Adipocyte (in vitro differentiated cells): ENCODE data around the gene IFNA14.
"Not testable (repeated sequence)": the region's sequence is repeated elsewhere in the genome, so short reads cannot be mapped to it uniquely, and the experiment has no call there.

Experiments used
- DNase-seq: peaks from one replicate; pipeline ENCODE4 v3.0.0-alpha.2; 2015; ENCODE audit warnings: low read depth
- H3K27me3 ChIP-seq: replicated peaks from 2 replicates; pipeline ENCODE4 v1.7.0; 2013; ENCODE audit warnings: mild to moderate bottlenecking, low read length, moderate library complexity; ENCODE audit not compliant: control insufficient read depth, insufficient read depth
- H3K36me3 ChIP-seq: 2 replicates; pipeline ENCODE4 v1.7.0; 2013; ENCODE audit warnings: low read length, mild to moderate bottlenecking, moderate library complexity; ENCODE audit not compliant: control insufficient read depth, insufficient read depth, severe bottlenecking
- H3K4me1 ChIP-seq: 2 replicates; pipeline ENCODE4 v1.7.0; 2013; ENCODE audit warnings: mild to moderate bottlenecking, low read length, moderate library complexity; ENCODE audit not compliant: control insufficient read depth, insufficient read depth
- H3K4me3 ChIP-seq: 2 replicates; pipeline ENCODE4 v1.7.0; 2013; ENCODE audit warnings: mild to moderate bottlenecking, low read length, moderate library complexity
- H3K9ac ChIP-seq: 2 replicates; pipeline ENCODE4 v1.7.0; 2013; ENCODE audit warnings: mild to moderate bottlenecking, low read length, moderate library complexity
- H3K9me3 ChIP-seq: 2 replicates; pipeline ENCODE4 v1.7.0; 2013; ENCODE audit warnings: mild to moderate bottlenecking, low read length, moderate library complexity; ENCODE audit not compliant: control insufficient read depth

IFNA14 gene

DNA sequence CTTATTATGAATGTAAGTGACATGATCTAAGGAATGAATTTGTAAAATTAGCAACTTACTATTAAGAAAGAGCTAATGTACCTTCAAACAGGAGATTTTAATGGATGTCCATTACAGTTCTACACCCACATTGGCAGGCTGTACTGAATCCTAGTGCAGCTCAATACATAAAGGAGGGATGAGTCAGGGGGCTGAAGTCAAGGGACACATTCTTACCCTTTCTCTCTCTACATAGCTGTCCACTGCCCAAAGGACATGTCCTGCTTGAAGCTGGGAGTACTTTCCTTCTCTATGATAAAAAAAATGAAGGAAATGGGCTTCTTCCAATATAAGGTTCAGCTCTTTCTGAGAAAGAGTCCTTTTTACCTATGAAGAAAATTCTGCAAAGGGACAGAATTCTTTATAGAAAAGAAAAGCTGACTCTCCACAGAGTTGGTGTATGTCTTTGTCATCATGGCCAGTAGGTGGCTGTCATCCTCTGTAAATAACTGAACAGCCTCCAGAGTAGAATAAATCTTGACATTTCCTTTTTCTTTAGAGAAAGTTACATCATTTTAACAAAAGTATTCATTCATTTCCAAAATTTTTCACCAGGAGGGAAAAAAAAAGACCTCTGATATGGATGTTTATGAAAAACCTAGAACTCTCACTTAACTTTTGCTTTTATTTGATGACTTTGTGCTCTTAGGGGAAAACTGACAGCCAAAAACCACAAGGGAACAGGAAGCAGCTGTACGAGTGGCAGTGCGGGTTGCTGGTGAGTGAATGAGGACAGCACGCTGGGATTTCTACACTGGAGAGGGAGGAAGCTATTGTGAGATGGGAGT, 13.1 kb upstream of the IFNA14 start:
- peak overlapping the region; percentile 77 for H3K4me3 ChIP-seq
- H3K9me3 ChIP-seq: no peaks in the 10 kb centered on the region
- peaks cover 19% of the 10 kb centered on the region for H3K27me3 ChIP-seq
- DNase-seq: peak; percentile 56
- H3K9ac ChIP-seq: peak overlapping the region; percentile 70
- H3K36me3 ChIP-seq: no peaks in the 10 kb centered on the region
- peaks cover 11% of the 10 kb centered on the region for H3K4me1 ChIP-seq

DNA sequence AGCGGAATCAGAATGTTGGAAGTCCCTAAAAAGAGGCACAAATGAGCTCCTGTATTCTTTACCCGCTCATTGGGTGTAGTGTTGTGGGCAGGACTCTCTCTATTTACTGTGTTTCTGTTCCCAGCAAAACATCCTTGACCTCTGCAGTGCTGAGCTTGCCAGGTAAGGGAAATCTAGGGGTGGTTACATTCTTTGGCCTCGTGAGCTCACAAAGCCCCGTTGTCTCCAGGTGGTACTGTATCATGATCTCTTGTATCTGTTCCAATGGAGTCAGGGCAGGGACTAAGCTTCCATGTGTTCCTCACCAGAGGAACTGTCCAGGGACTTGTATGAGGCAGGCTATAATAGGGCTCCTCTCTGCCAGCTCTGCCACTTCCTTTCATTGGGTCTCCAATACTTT, 11.8 kb upstream of the IFNA14 start:
- H3K9me3 ChIP-seq: no peaks in the 10 kb centered on the region
- H3K4me3 ChIP-seq: no peak overlapping the region
- no peak for DNase-seq
- H3K36me3 ChIP-seq: no peaks in the 10 kb centered on the region
- H3K27me3 ChIP-seq: peaks cover 14% of the 10 kb centered on the region
- peaks cover 11% of the 10 kb centered on the region for H3K4me1 ChIP-seq
- no peak overlapping the region for H3K9ac ChIP-seq

DNA sequence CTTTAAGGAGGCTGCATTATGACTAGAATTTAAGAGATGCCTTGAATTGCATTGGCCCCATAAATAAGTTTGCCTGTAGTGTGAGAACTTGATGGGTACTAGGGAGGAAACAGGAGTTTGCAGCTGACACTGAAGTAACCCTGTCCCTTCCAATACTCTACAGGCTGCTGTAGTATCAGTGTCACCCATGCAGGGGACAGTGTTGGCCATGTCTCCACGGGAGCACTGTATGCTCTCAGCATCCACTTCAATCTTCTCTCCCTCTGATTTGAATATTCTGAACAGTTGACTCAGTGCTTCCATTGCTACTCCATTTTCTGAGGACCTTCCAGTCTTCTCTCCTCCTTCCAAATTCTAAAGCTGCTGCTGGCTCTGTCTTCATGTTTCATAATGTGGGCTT, 11.4 kb upstream of the IFNA14 start:
- Histone ChIP-seq H3K9me3 (no peaks in the 10 kb centered on the region), H3K4me3 (no peak overlapping the region), H3K27me3 (peaks cover 10% of the 10 kb centered on the region), H3K9ac (no peak overlapping the region), H3K4me1 (peaks cover 11% of the 10 kb centered on the region), H3K36me3 (no peaks in the 10 kb centered on the region)
- no peak for DNase-seq

DNA sequence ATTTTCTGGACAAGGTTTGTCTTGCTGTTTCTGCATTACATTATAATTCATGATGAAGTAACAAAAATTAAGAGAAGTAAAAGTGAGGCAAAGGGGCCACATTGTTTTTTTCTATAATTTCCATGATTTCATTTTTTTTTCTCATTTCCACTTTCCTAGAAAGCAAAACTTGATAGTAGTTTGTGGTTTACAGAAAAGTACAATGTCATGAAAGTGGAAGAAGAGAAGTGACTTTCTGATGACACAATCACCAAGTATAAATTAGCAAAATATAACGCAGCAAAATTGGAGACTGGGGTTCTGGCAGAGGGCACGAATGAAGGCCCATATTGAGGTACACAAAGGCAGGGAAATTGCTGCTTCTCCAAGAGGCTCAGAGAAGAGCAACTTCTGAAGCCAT, 5.0 kb upstream of the IFNA14 start:
- Histone ChIP-seq H3K9me3 (no peaks in the 10 kb centered on the region), H3K4me3 (no peak overlapping the region), H3K4me1 (no peaks in the 10 kb centered on the region), H3K27me3 (no peaks in the 10 kb centered on the region), H3K36me3 (no peaks in the 10 kb centered on the region), H3K9ac (no peak overlapping the region)
- DNase-seq: no peak

- not testable (repeated sequence) for H3K4me1 ChIP-seq, H3K9ac ChIP-seq, H3K36me3 ChIP-seq, H3K9me3 ChIP-seq, H3K27me3 ChIP-seq, H3K4me3 ChIP-seq, DNase-seq
Measured at GRCh38 chr9:21236360-21236714, 3.5 kb downstream of the IFNA14 start.

GRCh38 chr9:21235468-21236359, 4.1 kb downstream of the IFNA14 start:
- H3K27me3 ChIP-seq, H3K36me3 ChIP-seq, H3K9ac ChIP-seq, H3K4me3 ChIP-seq, H3K4me1 ChIP-seq, H3K9me3 ChIP-seq: not testable (repeated sequence)
- peak; percentile 66 for DNase-seq

- H3K36me3 ChIP-seq: no peaks in the 10 kb centered on the region
- no peaks in the 10 kb centered on the region for H3K4me1 ChIP-seq
- H3K27me3 ChIP-seq: no peaks in the 10 kb centered on the region
- H3K4me3 ChIP-seq: no peak overlapping the region
- H3K9ac ChIP-seq: no peak overlapping the region
- H3K9me3 ChIP-seq: no peaks in the 10 kb centered on the region
- no peak for DNase-seq
Measured at GRCh38 chr9:21234153-21234687, 5.6 kb downstream of the IFNA14 start.

DNA sequence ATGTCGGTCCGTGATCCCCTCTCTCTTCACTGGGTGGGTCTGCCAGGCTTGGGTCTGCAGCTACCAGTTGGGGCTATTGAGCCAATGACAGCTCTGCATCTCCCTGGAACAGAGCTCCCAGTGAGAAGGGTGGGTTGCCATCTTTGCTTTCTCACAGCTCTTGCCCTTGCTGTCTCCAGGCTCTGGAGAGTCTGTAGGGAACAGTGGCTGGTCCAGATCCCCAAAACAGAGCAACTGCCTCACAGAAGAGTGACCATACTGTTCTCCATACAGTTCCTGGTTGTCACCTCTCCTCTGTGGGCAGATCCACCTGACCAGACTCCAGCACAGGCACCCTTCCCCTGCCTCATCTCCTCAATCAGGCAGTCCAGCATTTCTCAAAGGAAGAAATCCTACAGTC, 6.5 kb downstream of the IFNA14 start:
- no peaks in the 10 kb centered on the region for H3K9me3 ChIP-seq
- no peaks in the 10 kb centered on the region for H3K27me3 ChIP-seq
- H3K4me1 ChIP-seq: no peaks in the 10 kb centered on the region
- H3K36me3 ChIP-seq: no peaks in the 10 kb centered on the region
- H3K9ac ChIP-seq: no peak overlapping the region
- DNase-seq: no peak
- H3K4me3 ChIP-seq: no peak overlapping the region

DNA sequence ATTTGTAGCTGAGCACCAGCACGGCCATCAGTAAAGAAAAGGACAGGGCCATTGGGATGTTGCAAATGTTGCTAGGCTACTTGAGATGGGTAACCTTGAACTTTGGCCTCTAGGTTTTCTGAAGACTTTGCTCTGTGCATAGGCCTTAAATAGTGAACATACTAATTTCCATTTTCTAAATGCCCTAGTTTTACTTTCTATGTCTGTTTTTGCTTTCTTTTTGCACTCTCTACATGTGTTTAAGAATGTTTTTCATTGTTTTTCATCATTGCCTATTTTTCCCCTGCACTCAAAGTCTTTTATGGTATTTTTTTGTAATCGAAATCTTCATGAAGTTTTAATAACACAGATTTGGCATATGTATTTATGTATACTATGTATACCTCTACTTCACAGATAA, 11.7 kb downstream of the IFNA14 start, which contains the start of gene IFNA17:
TSS of gene IFNA17 (minus strand) at position 101 of the 400 bp plus-strand sequence. CDS start at position 52, 49 bp downstream.
- H3K9ac ChIP-seq: no peak within 1 kb of the TSS
- no peaks in the 10 kb centered on the region for H3K27me3 ChIP-seq
- no peaks in the 10 kb centered on the region for H3K36me3 ChIP-seq
- no peak for DNase-seq
- no peak within 1 kb of the TSS for H3K4me3 ChIP-seq
- peaks cover 2% of the 10 kb centered on the region for H3K9me3 ChIP-seq
- H3K4me1 ChIP-seq: no peaks in the 10 kb centered on the region

- H3K4me3 ChIP-seq, H3K27me3 ChIP-seq, DNase-seq, H3K9me3 ChIP-seq, H3K4me1 ChIP-seq, H3K36me3 ChIP-seq, H3K9ac ChIP-seq: not testable (repeated sequence)
Measured at GRCh38 chr9:21217211-21217610, 22.6 kb downstream of the IFNA14 start, which contains the start of gene IFNA16. TSS of gene IFNA16 (minus strand) at chr9:21217311. CDS start at chr9:21217305, 6 bp downstream.
